ENCODE results near the gene RCAN1. TPM values are rescaled to one million over a fixed set of nuclear protein-coding genes. Genes with fewer than 3 reads are reported as not detected.
"Not testable (repeated sequence)": the region's sequence is repeated elsewhere in the genome, so short reads cannot be mapped to it uniquely, and the experiment has no call there.

RCAN1 gene
- polyA plus RNA-seq, 2 of the 4 experiments (the other 2 are of a cell fraction): 10.2 to 11.9 TPM

DNA sequence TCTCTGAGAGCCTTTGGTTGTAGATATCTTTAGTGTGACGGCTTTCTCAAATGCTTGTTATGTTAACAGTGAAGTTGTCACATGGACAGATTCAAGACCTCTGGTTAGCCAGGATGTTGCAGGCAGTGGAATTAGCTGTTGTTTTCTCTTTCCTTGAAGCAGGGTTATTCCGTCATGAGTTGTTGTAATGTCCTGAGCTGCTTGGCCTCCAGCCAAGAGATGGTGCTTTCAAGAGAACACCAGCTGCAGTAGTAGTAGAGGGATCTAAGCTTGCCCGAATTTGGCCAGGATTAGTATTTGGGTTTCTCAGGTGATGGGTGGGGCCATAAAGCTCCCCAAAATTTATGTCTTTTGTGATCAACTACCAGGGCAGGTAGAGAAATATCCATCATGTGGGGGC is 116.3 kb downstream of the RCAN1 start:
- no peak overlapping the region for H3K4me2 ChIP-seq
- no peaks in the 10 kb centered on the region for H3K9me3 ChIP-seq
- ChIA-PET CTCF (interaction anchor here (1.3 to 3.4 kb wide), 2 partner anchors 12 to 104 kb away, joined by 5 to 11 read pairs; no protein-coding TSS in a partner anchor), POLR2A (no interaction called here)
- DNase-seq (ENCODE audit: low read depth in 1 of 2, low spot score in 1 of 2): no peak
- no peak for ATAC-seq
- FAIRE-seq: no peak
- no peaks in the 10 kb centered on the region for H3K4me1 ChIP-seq
- H3K4me3 ChIP-seq: no peak overlapping the region
- TF ChIP-seq, protein P1, sequence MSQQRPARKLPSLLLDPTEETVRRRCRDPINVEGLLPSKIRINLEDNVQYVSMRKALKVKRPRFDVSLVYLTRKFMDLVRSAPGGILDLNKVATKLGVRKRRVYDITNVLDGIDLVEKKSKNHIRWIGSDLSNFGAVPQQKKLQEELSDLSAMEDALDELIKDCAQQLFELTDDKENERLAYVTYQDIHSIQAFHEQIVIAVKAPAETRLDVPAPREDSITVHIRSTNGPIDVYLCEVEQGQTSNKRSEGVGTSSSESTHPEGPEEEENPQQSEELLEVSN (IDR thresholded peaks at IDR 0.05; ENCODE audit: borderline replicate concordance, low read depth): no peak
- no peak for TF ChIP-seq MAX (IDR thresholded peaks at IDR 0.05)
- TF ChIP-seq NR3C1 (IDR thresholded peaks at IDR 0.05): no peak
- TF ChIP-seq CHD4 (IDR thresholded peaks at IDR 0.05; ENCODE audit: borderline replicate concordance): no peak
- WGBS (ENCODE audit: missing lambda C conversion rate): 32% methylated on average over 3 of the region's 3 CpGs
- no peak overlapping the region for H3K27ac ChIP-seq

DNA sequence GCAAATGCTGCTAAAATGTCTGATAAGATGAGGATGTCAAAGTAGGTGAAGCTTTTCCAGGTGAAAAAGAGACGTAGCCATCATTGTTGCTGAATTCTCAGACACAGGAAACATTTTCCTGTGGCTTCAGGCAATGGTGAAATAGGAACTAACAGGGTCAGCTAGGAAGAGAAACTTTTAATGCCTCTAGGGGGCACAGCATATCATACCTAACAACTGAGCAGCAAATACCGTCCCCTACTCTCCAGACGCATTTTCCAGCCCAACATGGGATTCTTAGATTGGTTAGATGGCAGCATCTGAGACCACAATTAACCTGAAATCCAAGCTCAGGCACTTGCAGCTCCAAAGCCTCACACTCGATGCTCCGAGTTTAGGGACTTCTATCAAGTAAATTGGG is 131.1 kb downstream of the RCAN1 start:
- POLR2A ChIA-PET; DNase-seq (ENCODE audit: low read depth in 1 of 2, low spot score in 1 of 2); H3K9me3 ChIP-seq; CTCF ChIA-PET; H3K4me2 ChIP-seq; H3K27ac ChIP-seq; FAIRE-seq; H3K4me1 ChIP-seq; H3K4me3 ChIP-seq: not testable (repeated sequence)
- ATAC-seq: peak in 1 of 2 experiments; percentile 47; a peak in 1 of 6 replicates
- WGBS (ENCODE audit: missing lambda C conversion rate): no CpG with 5 or more reads among the region's 5 CpGs

DNA sequence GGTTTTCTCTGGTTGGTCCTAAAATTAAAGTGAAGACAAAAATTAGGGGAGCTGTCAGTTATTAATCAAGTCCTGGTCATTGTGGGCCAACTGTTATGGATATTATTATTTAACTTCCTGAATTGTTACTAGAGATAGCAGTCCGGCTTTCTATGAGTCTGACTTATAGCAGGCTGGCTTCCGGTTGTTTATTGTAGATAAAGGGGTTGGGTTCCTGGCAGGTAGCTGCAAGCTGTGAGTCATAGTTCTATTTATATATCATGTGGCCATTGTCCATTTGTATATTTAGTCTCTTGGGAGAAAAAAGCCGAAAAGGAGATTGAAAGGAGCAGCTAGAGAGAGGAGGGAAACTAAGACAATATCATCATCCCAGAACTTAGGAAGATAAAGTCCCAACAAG is 131.5 kb downstream of the RCAN1 start:
- no CpG with 5 or more reads among the region's 3 CpGs for WGBS (ENCODE audit: missing lambda C conversion rate)
- FAIRE-seq; H3K27ac ChIP-seq; ATAC-seq; H3K4me3 ChIP-seq; DNase-seq (ENCODE audit: low read depth in 1 of 2, low spot score in 1 of 2); POLR2A ChIA-PET; H3K9me3 ChIP-seq; H3K4me2 ChIP-seq; CTCF ChIA-PET; H3K4me1 ChIP-seq: not testable (repeated sequence)

DNA sequence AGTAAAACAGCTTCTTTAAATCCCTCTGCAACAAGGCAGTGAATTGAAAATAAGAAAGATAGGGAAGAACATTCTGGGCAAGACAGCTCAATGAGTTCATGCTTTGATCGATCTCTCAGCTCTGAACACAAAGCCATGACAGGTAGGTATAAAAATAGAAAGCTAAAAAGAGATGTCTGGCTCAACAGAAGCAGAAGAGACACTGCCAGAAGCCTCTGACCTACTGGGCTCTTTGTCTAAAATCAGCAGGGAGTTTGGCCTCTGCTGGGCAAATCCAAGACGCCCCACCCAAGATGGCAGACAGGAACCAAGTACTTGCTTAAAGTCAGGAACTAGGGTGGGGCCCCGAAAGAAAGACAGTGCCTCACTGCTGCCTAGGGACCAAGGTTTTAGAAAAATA is 147.6 kb downstream of the RCAN1 start:
- CTCF ChIA-PET: not testable (repeated sequence)

More for the DNA sequence above, 147.6 kb downstream of the RCAN1 start:
- H3K9me3 ChIP-seq; H3K4me1 ChIP-seq; FAIRE-seq; H3K27ac ChIP-seq; DNase-seq (ENCODE audit: low read depth in 1 of 2, low spot score in 1 of 2); POLR2A ChIA-PET; ATAC-seq; H3K4me2 ChIP-seq; H3K4me3 ChIP-seq: not testable (repeated sequence)
- WGBS (ENCODE audit: missing lambda C conversion rate): no CpG with 5 or more reads among the region's 3 CpGs

Other genes with a start within 250 kb of the RCAN1 start
- gene SMIM11, start 239.6 kb downstream of the RCAN1 start, polyA plus RNA-seq (2011; rRNA removed): 17.1 and 22.8 TPM in 2 replicates
- gene SMIM11, start 239.6 kb downstream of the RCAN1 start, polyA plus RNA-seq (2017; fragmentation: RNase III; extraction: RNeasy Plus Mini Kit Qiagen cat#74134 plus additional on column Dnase treatment): 9.2 to 16.9 TPM (median 11.4 TPM) in 3 replicates
- gene SMIM34, start 191.2 kb downstream of the RCAN1 start, polyA plus RNA-seq (2011; rRNA removed): not detected in 2 replicates
- gene SMIM34, start 191.2 kb downstream of the RCAN1 start, polyA plus RNA-seq (2017; fragmentation: RNase III; extraction: RNeasy Plus Mini Kit Qiagen cat#74134 plus additional on column Dnase treatment): not detected in 3 replicates
- 0.08 and 0.17 TPM in 2 replicates for gene KCNE1, start 102.9 kb downstream of the RCAN1 start, polyA plus RNA-seq (2011; rRNA removed)
- 0.04 to 0.05 TPM in 2 of 3 replicates, not detected in the other for gene KCNE1, start 102.9 kb downstream of the RCAN1 start, polyA plus RNA-seq (2017; fragmentation: RNase III; extraction: RNeasy Plus Mini Kit Qiagen cat#74134 plus additional on column Dnase treatment)
- gene CLIC6, start 53.9 kb upstream of the RCAN1 start, polyA plus RNA-seq (2011; rRNA removed): 0.01 and 0.04 TPM in 2 replicates
- 0.04 to 0.08 TPM (median 0.07 TPM) in 3 replicates for gene CLIC6, start 53.9 kb upstream of the RCAN1 start, polyA plus RNA-seq (2017; fragmentation: RNase III; extraction: RNeasy Plus Mini Kit Qiagen cat#74134 plus additional on column Dnase treatment)